GM23248 (cell line): Measurements from ENCODE around the gene FAM149A.

Source experiments
- EZH2 ChIP-seq: fragments of 200-600 bp; sonication (generic); IDR thresholded peaks from 2 replicates; pipeline ENCODE4 v1.6.1; 2018; ENCODE audit warnings: antibody characterized with exemption, mild to moderate bottlenecking; ENCODE audit not compliant: insufficient read depth, poor library complexity, severe bottlenecking
- EZH2phosphoT487 ChIP-seq: fragments of 200-600 bp; sonication (generic); IDR thresholded peaks from 2 replicates; pipeline ENCODE4 v1.6.1; 2018; ENCODE audit warnings: antibody characterized with exemption, moderate library complexity, mild to moderate bottlenecking, low read depth; ENCODE audit not compliant: insufficient read depth

DNA sequence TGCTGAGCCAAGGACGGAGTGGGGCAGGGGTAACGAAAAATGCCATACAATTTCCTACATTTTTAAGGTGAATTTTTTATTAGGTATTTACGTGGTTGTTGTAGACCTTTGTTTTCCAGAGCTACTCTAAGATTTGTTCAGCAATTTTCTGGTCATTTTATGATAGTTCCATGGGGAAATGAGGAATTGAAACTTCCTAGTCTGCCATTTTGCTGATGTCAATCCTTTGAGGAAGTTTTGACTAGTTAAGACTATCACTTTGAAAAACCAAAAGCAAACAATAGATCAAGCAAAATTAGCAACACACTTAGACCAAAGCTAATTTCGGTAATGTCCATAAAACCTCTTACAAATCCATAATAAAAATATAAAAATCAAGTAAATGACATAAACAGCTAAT lies 42.6 kb upstream of the FAM149A start:
- TF ChIP-seq EZH2 (no peak), EZH2phosphoT487 (no peak)
